HG03196 (cell line): ENCODE results near the gene LRRC37B.
A peak's percentile ranks its signal among the peaks of the same experiment; 100 is the strongest.
"Not testable (repeated sequence)": the region's sequence is repeated elsewhere in the genome, so short reads cannot be mapped to it uniquely, and the experiment has no call there.

Experiments
- ATAC-seq: cut with Tn5 transposase; IDR thresholded peaks from one replicate; pipeline ENCODE4 v1.9.1; 2021; ENCODE audit not compliant: unreplicated experiment

Gene LRRC37B

DNA sequence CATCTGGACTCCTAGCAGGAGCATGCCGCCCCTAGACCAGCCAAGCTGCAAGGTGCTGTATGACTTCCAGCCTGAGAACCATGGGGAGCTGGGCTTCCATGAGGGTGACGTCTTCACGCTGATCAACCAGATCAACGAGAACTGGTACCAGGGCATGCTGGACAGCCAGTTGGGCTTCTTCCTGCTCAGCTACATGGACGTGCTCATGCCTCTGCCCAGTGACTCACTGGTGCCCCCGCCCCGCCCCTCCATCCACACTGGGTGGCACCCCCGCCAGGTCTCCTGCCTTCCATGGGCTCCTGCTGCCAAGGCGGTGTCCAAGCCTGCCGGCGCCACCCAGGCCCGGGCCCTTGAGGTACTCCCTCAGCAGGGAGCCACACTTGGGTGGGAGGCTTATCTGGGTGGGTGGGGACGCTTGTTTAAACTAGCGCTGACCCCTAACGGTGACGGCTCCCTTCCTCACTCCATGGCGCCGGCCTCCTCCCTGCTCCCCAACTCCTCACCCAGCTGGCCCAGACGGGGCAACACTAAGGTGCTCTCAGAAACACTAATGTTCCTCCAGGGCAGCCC lies 34.2 kb downstream of the LRRC37B start:
- ATAC-seq = not testable (repeated sequence)

DNA sequence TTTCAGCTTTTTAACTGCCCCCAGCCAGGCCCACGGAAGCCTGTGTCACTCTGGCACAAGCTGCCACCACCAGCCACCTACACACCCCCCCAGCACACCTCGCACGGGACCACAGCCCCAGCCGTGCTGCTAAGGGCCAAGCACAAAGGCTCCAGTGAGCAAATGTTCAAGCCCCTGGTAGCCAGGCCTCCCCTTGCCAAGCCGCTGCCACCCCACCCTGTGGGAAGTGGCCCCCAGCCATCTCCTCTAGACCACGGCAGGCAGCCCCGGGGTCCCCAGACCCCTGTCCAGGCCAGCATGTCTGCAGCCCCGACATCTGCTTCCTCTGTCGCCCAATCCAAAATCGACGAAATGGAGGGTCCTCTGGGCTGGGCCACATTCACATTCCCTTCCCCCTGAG lies 35.1 kb downstream of the LRRC37B start:
- ATAC-seq = not testable (repeated sequence)

DNA sequence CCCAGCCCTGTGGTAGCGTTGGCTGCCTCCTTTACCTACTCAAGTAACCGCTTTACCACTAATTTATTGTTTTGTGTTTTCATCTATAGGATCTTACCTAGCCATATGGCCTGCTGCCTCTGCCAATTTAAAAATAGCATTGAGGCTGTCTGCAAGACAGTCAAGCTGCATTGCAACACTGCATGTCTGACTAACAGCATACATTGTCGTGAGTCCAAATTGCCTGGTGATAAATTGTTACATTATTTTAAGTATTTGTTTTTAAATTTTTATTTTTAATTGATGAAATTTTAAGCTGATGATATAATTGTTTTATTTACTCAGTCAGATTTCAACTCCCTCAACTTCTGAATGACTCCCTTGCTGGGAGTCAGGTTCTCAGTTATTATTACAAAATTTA lies 38.4 kb downstream of the LRRC37B start:
- not testable (repeated sequence) for ATAC-seq

DNA sequence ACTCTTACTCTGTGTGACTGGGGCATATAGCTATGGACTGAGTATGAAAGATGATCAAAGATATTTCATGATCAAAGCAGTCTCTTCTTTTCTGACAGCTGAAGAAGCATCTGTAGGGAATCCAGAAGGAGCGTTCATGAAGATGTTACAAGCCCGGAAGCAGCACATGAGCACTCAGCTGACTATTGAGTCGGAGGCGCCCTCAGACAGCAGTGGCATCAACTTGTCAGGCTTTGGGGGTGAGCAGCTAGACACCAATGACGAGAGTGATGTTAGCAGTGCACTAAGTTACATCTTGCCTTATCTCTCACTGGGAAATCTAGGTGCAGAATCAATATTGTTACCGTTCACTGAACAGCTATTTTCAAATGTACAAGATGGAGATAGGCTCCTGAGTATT lies 40.5 kb downstream of the LRRC37B start:
- ATAC-seq = not testable (repeated sequence)

DNA sequence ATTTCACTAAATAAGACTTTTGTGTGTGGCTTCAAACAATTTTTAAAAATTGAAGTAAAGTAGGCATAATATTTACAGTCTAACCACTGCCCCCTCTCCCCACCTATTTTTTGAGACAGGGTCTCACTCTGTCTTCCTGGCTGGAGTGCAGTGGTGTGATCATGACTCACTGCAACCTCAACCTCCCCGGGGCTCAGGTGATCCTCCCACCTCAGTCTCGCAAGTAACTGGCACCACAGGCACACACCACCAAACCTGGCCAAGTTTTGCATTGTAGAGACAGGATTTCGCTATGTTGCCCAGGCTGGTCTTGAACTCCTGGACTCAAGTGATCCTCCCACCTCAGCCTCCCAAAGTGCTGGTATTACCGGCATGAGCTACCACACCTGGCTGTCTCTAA lies 47.8 kb downstream of the LRRC37B start:
- not testable (repeated sequence) for ATAC-seq

DNA sequence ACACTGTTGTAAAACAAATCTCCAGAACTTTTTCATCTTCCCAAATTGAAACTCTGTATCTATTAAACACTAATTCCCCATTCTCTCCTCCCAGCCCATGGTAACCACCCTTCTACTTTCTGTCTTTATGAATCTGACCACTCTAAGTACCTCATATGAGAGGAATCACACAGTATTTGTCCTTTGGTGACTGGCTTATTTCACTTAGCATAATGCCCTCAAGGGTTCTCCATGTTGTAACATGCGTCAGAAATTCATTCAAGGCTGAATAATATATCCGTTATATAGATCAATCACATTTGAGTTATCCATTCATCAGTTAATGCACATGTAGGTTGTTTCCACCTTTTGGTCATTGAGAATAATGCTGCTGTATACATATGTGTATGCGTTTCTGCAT lies 48.2 kb downstream of the LRRC37B start:
- not testable (repeated sequence) for ATAC-seq

DNA sequence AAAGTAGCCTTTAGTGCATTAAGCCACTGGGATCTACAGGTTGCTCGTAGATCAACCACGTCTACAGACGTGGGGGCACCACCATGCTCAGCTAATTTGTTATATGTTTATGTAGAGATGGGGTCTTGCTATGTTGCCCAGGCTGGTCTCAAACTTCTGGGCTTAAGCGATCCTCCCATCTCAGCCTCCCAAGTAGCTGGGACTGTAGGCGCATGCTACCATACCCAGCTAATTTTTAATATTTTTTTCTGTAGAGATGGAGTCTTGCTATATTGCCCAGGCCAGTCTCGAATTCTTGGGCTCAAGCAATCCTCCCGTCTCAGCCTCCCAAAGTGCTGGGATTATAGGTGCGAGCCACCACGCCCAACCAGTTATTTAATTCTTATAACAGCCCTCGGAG lies 49.3 kb downstream of the LRRC37B start:
- not testable (repeated sequence) for ATAC-seq

DNA sequence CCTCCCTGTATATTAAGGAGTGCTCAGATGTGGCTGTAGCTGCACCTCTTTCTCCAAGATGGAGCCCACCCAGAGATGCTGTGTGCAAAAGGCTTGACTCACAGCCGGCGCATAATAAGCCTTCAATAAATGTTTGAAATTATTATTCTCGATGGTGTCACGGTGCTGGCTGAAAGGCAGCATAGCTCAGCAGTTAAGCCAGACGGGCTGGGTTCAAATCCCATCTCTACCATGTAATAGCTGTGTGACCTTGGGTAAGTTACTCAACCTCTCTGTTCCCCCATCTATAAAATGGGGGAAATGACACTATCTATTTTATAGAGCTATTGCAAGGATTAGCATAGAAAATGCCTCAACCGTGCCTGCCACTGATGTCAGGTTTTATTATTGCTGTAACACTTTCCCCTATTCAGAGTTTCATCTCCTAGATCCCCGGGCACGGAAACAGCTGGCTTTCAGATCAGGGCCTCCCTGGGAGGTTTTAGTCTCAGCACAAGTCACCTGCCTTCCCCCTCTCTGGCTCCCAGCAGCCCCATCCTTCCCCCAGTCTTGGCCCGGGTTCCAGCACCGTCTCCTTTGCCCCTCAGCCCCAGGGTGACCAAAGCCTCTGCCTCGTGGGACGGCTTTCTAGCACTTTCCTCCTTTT lies 50.4 kb downstream of the LRRC37B start:
- ATAC-seq = not testable (repeated sequence)

DNA sequence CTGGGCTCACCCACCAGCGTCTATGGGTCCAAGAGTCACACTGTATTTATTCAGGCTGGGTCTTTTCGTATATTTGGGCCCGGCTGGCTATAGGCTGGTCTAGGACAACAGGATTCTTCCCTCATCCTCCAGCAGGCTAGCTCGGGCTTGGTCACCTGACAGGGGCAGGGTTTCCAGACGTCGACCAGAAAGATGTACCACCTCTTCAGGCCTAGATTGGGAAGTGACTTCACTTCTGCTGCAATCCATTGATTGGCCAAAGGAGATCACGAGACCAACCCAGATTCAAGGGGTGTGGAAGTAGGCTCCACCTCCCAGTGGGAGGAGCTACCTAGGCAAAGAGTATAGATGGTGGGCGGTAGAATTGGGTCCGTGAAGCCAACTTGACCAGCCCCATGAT lies 53.5 kb downstream of the LRRC37B start:
- ATAC-seq = not testable (repeated sequence)

DNA sequence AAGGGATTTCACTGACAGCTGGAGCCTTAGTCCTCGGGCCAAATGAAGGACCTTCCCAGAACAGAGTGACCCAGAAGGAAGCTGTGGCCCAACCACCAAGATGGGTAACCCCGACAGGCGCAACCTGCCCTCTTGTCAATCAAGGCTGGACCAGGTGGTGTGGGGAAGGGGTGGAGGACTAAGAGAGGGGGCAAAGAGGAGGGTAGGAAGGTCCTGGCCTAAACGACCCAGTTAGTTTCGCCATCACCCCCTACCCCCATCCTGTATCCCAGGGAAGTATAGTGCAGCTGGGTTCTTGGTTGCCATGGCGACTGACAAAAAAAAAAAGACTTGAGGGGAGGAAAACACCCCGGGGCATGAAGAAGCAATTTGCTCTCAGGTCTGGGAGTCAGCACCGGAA lies 54.7 kb downstream of the LRRC37B start:
- ATAC-seq = not testable (repeated sequence)

DNA sequence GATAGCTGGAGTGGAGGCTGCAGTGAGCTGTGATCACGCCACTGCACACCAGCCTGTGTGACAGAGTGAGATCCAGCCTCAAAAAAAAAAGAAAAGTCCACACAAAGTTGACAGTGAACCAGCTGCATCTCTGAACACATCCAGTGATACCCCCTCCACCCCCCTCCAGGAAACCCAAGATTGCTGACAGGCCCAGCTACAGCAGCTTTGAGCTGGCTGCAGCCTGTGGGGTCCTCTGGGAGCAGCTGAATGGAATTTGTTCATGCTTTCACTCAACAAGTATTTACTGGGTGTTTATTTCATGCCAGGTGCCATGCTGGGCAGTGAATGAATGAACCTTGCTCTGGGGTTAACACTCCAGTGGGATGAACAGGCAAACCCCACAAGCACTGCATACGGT lies 56.9 kb downstream of the LRRC37B start:
- not testable (repeated sequence) for ATAC-seq

DNA sequence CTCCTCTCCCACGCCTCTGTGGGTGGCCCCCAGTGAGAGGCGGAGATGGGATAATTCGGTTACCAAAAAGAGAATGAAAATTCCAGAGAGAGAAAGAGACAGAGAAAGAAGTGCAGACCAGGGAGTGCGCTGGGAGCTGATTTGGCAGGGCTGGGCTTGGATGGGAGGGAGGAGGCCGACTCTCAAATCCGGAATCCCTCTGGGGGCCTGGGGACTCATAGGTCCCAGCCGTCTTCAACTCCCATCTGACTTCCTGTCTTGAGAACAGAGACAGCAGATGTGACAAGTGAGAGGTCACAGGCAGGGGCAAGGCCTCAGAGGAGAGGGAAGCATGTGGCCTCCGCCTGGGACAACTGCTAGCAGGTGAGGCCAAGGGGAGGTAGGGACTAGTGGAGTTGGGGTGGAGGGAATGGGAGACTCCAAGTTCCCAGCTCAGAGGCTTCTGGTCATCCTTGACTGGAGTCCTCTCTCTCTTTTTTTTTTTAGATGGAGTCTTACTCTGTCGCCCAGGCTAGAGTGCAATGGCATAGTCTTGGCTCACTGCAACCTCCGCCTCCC lies 59.0 kb downstream of the LRRC37B start:
- ATAC-seq = not testable (repeated sequence)

DNA sequence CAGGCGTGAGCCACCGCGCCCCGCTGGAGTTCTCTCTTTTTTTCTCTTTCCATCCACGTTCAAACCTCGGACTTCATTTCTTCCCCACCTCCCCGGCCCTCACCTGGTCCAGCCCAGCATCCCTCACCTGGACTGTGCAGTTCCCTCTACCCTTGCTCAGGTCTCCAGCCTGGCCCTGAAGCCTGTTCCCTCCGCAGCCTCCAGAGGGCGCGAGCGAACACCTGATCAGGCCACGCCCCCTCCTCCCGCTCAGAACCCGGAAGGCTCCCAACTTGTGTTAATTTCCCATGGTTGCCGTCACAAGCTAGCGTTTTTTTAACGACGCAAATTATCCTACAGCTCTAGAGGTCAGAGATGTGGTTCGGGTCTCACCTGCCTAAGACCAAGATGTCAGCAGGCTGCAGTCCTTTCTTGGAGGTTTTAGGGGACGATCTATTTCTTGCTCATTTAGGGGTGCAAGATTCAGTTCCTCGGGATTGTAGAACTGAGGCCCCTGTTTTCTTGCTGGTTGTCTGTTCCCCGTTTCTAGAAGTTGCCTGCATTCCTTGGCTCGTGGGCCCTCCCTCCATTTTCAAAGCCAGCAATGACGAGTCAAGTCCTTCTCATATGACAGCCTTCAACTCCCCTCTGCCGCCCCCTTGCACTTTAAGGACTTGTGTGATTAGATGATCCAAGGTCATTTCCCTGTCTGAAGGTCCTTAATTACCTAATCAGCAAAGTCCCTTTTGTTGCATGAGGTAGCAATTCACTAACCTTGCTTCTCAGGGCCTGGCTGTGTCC lies 59.9 kb downstream of the LRRC37B start:
- ATAC-seq = not testable (repeated sequence)

DNA sequence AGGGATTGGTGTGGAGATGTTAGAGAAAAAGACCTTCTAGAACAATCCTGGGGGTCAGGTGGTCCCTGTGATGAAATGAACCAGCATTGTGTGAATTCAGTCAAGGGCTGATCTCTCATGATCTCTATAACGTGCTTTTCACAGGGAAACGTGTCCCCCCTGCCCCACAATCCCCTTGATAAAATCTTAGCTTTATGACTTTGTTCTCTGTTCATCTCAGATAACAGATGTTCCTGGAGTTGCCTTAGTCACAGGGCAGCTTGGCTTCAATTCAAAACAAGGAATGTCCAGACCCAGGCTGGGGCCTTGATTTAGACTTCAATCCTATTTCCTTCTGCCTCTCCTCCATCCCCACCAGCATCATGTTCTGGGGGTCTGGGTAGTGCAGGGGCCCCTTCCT lies 61.9 kb downstream of the LRRC37B start:
- not testable (repeated sequence) for ATAC-seq

DNA sequence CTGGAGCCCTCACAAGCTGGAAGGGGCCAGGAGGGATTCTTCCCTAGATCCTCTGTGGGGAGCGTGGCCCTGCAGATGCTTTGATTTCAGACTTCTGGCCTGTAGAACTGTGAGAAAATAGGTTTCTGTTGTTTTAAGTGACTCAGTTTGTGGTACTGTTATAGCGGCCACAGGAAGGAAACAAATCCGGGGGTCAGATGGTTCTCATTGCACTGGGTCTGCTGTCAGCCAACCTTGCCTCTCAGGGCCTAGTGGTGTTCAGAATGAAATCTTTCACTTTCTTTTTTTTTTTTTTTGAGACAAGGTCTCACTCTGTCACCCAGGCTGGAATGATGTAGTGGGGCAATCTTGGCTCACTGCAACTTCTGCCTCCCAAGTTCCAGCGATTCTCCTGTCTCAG lies 64.8 kb downstream of the LRRC37B start:
- peak; percentile 84 for ATAC-seq

DNA sequence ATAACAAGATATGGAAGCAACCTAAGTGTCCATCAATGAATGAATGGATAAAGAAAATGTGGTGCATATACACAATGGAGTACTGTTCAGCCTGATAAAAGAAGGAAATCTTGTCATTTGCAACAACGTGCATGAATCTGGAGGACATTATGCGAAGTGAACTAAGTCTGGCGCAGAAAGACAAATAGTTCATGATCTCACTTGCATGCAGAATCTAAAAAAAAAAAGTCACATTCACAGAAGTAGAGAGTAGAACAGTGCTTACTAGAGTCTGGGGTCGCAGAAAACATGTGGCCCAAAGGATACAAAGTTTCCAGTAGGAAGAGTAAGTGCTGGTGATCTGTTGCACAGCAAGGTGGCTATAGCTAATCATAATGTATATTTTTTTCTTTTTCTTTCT lies 65.9 kb downstream of the LRRC37B start:
- not testable (repeated sequence) for ATAC-seq

DNA sequence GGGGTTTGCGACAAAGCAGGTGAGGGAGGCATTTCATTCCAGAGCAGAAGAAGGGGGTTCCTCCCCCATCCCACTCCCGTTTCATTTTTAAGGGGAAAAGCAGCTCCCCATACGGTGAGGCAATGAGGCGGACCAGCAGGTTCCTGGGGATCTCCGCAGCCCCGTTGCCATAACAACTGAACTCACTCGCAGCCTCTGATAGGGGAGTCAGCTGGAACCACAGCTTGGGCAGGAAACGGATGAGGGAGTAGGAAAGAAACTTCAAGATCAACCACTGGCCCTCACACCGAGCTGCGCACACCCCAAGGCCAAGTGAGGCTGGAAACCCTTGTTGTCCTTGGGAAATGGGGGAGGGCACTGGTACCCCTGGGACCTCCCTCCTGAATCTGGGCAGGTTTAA lies 72.6 kb downstream of the LRRC37B start:
- peak; percentile 82 for ATAC-seq

DNA sequence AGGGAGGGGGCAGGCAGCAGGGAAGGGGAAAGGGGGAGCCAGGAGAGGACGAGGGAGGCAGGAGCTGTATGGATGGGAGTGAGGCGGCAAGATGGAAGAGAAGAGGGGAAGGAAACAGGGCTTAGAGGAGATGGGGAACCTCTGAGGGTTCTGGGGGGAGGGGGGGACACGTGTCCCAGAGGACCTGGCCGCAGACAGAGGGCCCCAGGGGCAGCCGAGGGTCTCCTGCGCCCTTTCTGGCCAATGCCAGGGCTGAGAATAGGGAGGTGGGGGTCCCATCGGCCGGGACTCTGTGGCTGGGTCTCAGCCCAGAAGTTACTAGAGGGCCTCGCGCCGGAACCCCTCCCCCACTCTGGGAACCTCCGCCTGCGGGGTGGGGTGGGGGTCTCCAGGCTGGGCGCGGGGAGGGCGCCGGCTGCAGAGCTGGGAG lies 76.4 kb downstream of the LRRC37B start:
- ATAC-seq = not testable (repeated sequence)

DNA sequence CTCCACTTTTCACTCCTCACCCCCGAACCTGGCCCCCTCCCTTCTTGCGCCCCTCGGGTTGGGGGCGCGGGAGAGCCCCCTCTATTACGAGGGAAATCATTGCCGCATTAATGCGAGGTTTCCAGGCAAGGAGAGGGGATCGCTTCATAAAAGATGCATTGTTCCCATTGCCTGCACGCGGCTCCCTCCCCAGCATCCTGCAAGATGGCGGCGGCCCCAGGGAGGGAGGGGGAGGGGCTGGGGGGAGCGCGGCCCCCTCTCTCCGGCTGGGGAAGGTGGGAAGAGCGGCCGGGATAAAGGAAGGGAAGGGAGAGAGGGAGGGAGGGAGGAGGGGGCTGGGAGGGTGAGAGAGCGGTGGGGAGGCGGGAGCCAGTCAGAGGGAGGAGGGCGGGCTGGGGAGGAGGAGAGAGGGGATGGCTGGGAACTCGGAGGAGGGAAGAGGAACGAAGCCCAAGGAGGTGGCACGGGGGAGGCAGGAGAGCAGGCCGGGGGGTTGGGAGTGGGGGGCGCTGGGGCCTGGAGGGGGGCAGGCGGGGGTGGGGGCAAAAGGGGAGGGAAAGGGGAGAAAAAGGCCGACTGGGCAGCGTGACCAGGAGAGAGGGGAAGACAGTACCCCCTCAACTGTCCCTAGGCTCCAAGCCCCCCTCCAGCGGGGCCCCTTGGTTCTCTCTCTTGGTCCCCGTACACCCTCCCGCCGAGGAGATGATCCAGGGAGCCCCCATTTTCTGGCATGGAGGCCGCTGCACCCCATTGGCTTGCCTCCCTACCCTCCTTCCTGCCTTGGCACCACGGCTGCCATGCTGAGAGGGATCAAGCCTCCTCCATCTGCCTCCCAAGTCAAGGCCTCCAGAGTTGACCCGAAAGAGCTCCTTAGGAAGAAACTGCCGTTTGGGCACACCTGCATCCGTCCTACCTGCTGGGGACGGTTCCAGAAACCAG lies 77.1 kb downstream of the LRRC37B start:
- ATAC-seq = not testable (repeated sequence)
